Breast epithelium (tissue), 3 donors: ENCODE results near the gene GATAD2A.
A peak's percentile ranks its signal among the peaks of the same experiment; 100 is the strongest.

ENCODE experiments used
- POLR2AphosphoS5 ChIP-seq, 3 donors: sonication (generic); formaldehyde crosslinking; IDR thresholded peaks; one replicate each; pipeline ENCODE4 v1.6.1; 2017; ENCODE audit warnings: antibody characterized with exemption in 3 of 3
- TF ChIP-seq, protein P1 (sequence below), 3 donors: fragments of 450-650 bp; IDR thresholded peaks; one replicate each; pipeline ENCODE4 v1.5.1; 2016 to 2017; ENCODE audit warnings: antibody characterized with exemption in 3 of 3, mild to moderate bottlenecking in 3 of 3, moderate library complexity in 3 of 3

DNA sequence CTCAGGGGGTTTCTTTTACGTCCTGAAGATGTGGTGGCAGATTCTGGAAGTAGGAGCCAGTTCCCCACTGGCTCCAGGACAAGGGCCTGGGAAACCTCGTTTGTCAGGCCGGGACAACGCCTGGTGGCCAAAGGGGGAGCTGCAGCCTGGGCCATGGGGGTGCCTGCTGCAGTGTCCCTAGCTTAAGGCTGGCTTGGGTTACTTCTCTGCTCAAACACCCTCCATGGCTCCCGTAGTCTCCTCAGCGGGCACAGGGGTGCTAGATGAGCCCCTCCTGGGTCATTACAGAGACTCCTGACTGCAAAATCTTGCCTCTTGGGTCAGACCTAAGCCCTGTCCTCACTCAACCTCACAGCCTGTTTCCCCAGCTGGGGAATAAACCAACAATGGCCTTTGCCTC is 147.3 kb downstream of the GATAD2A start:
- TF ChIP-seq, protein P1, sequence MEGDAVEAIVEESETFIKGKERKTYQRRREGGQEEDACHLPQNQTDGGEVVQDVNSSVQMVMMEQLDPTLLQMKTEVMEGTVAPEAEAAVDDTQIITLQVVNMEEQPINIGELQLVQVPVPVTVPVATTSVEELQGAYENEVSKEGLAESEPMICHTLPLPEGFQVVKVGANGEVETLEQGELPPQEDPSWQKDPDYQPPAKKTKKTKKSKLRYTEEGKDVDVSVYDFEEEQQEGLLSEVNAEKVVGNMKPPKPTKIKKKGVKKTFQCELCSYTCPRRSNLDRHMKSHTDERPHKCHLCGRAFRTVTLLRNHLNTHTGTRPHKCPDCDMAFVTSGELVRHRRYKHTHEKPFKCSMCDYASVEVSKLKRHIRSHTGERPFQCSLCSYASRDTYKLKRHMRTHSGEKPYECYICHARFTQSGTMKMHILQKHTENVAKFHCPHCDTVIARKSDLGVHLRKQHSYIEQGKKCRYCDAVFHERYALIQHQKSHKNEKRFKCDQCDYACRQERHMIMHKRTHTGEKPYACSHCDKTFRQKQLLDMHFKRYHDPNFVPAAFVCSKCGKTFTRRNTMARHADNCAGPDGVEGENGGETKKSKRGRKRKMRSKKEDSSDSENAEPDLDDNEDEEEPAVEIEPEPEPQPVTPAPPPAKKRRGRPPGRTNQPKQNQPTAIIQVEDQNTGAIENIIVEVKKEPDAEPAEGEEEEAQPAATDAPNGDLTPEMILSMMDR (IDR thresholded peaks at IDR 0.05), result peak in 1 of 3 donors; percentile 45
- TF ChIP-seq POLR2AphosphoS5 (IDR thresholded peaks at IDR 0.05), result no peak
